Natural killer cell (primary cell): ENCODE results near the gene SOX4. TPM values are rescaled to one million over a fixed set of nuclear protein-coding genes. Genes with fewer than 3 reads are reported as not detected.

Source experiments
- ATAC-seq, 3 donors: fragments of 150-1000 bp in 2 of 3; fragments of 200-7000 bp in 1 of 3; cut with Tn5 transposase; 1 replicate in 1 of 3; 2 replicates in 2 of 3; pipeline ENCODE4 v1.10.0; 2021; ENCODE audit warnings: mild to moderate bottlenecking in 2 of 3, moderate library complexity in 2 of 3
- DNase-seq, 2 donors: peaks; one replicate each; pipeline versions ENCODE4 v3.0.0 to v3.0.0-alpha.2; 2013 to 2021; ENCODE audit warnings: mixed read lengths in 1 of 2
- H3K27ac ChIP-seq: one replicate; pipeline ENCODE4 v1.5.1; 2013; ENCODE audit warnings: mild to moderate bottlenecking, low read length
- H3K27me3 ChIP-seq: one replicate; pipeline ENCODE4 v1.6.1; 2013; ENCODE audit warnings: low read length; ENCODE audit not compliant: control insufficient read depth, insufficient read depth
- H3K36me3 ChIP-seq: one replicate; pipeline ENCODE4 v1.6.1; 2013; ENCODE audit warnings: low read length; ENCODE audit not compliant: control insufficient read depth, insufficient read depth
- H3K4me1 ChIP-seq: one replicate; pipeline ENCODE4 v1.6.1; 2013; ENCODE audit warnings: low read length; ENCODE audit not compliant: control insufficient read depth, insufficient read depth
- H3K4me3 ChIP-seq: one replicate; pipeline ENCODE4 v1.5.1; 2013; ENCODE audit warnings: low read length
- H3K9me3 ChIP-seq: one replicate; pipeline ENCODE4 v1.6.1; 2013; ENCODE audit warnings: low read length; ENCODE audit not compliant: control insufficient read depth, insufficient read depth
- H3K27ac Mint-ChIP-seq, 2 donors: one replicate each; pipeline ENCODE4 v1.8.0; 2022; ENCODE audit warnings: mild to moderate bottlenecking in 2 of 2, mixed read lengths in 2 of 2, moderate library complexity in 1 of 2
- H3K27me3 Mint-ChIP-seq, 2 donors: one replicate each; pipeline ENCODE4 v1.8.0; 2022; ENCODE audit warnings: low read depth in 2 of 2, mixed read lengths in 2 of 2
- H3K36me3 Mint-ChIP-seq: one replicate; pipeline ENCODE4 v1.8.0; 2022; ENCODE audit warnings: mixed read lengths
- H3K4me1 Mint-ChIP-seq, 2 donors: one replicate each; pipeline ENCODE4 v1.8.0; 2022; ENCODE audit warnings: mixed read lengths in 2 of 2
- H3K4me3 Mint-ChIP-seq: one replicate; pipeline ENCODE4 v1.8.0; 2022; ENCODE audit warnings: mild to moderate bottlenecking, moderate library complexity, mixed read lengths
- H3K9me3 Mint-ChIP-seq, 2 donors: one replicate each; pipeline ENCODE4 v1.8.0; 2022; ENCODE audit warnings: mixed read lengths in 2 of 2
- WGBS: methylation state at CpG from one replicate; pipeline ENCODE4 v1.1.7; 2013; ENCODE audit warnings: missing lambda C conversion rate; ENCODE audit not compliant: insufficient coverage; 5-methylcytosine and 5-hydroxymethylcytosine counted together
- intact Hi-C: fragments of 100-400 bp; cut with micrococcal nuclease; formaldehyde crosslinking; loops from one replicate; pipeline ENCODE4 v1.14.2; 2022
- total RNA-seq, 4 donors: library from RNA; stranded (reverse); fragments of 120-200 nt in 1 of 4; gene quantifications; one replicate each; pipeline versions ENCODE4 v1.2.3 to v1.2.4, GENCODE V29; 2013 to 2022
- TF ChIP-seq, protein P1 (sequence below): fragments of 200-600 bp; IDR thresholded peaks from one replicate; pipeline ENCODE4 v1.8.0; 2022; ENCODE audit warnings: antibody characterized with exemption

SOX4 gene
- total RNA-seq, 3 donors from 2014 or later (not counting 1 experiment from before 2014, with no cell fraction given), result 4.4 to 7.6 (median 6.4) TPM

DNA sequence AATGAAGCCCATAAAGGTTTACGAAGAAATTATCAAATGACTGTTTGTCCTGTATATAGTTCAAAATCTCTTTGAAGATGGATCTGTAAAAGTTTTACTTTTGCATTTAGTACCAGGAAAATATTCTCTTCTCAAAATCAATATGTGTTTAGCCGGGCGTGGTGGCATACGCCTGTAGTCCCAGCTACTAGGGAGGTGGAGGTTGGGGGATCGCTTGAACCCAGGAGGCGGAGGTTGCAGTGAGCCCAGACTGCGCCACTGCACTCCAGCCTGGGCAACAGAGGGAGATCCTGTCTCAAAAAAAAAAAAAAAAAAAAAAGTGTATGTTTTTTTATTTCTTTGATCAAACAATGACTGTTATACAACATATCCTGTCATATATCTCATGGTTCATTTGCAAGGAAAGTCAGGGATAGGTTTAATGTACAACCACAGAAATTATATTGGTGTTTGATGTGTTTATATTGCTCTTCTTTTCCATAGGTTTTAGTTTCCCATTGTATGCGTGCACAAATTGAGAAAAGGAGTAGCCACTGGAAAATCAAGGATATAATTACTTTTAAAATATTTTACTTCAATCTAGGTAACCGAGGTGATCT, 40.1 kb downstream of the SOX4 start:
- H3K27me3 Mint-ChIP-seq, result no peaks in the 10 kb centered on the region
- Histone ChIP-seq H3K4me3 (no peak overlapping the region), H3K27ac (no peak overlapping the region), H3K27me3 (no peaks in the 10 kb centered on the region), H3K36me3 (no peaks in the 10 kb centered on the region), H3K4me1 (no peaks in the 10 kb centered on the region), H3K9me3 (no peaks in the 10 kb centered on the region)
- H3K27ac Mint-ChIP-seq, result no peak overlapping the region
- TF ChIP-seq, protein P1, sequence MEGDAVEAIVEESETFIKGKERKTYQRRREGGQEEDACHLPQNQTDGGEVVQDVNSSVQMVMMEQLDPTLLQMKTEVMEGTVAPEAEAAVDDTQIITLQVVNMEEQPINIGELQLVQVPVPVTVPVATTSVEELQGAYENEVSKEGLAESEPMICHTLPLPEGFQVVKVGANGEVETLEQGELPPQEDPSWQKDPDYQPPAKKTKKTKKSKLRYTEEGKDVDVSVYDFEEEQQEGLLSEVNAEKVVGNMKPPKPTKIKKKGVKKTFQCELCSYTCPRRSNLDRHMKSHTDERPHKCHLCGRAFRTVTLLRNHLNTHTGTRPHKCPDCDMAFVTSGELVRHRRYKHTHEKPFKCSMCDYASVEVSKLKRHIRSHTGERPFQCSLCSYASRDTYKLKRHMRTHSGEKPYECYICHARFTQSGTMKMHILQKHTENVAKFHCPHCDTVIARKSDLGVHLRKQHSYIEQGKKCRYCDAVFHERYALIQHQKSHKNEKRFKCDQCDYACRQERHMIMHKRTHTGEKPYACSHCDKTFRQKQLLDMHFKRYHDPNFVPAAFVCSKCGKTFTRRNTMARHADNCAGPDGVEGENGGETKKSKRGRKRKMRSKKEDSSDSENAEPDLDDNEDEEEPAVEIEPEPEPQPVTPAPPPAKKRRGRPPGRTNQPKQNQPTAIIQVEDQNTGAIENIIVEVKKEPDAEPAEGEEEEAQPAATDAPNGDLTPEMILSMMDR, result no peak
- no peak for ATAC-seq
- DNase-seq, result no peak
- no peak overlapping the region for H3K4me3 Mint-ChIP-seq
- H3K9me3 Mint-ChIP-seq, result no peaks in the 10 kb centered on the region
- no peaks in the 10 kb centered on the region for H3K36me3 Mint-ChIP-seq
- no peaks in the 10 kb centered on the region for H3K4me1 Mint-ChIP-seq
- WGBS, result 92% methylated on average over 7 of the region's 9 CpGs
- intact Hi-C loops, result no loop called here

DNA sequence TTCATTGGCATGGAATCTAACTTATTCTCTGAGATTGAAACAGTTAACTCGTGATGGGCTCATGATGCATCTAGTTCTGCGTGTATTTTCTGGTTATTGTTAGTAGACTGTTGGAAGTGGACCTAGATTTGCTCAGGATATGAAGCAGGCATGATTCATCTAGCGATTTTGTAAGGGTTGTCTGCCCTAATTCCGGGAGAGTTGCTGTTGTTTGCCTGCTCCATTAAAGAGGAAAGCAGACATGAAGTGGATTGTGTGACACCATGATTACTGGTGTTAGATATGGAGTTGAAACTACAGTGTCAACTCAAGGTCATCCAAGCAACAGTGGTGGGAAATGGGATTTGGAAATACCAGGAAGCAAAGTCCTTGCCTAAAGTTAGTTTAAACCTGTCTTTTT, 41.0 kb downstream of the SOX4 start:
- Histone ChIP-seq H3K4me1 (no peaks in the 10 kb centered on the region), H3K36me3 (no peaks in the 10 kb centered on the region), H3K27ac (no peak overlapping the region), H3K4me3 (no peak overlapping the region), H3K9me3 (no peaks in the 10 kb centered on the region), H3K27me3 (no peaks in the 10 kb centered on the region)
- ATAC-seq (no peak), DNase-seq (no peak)
- TF ChIP-seq, protein P1, result no peak
- H3K4me1 Mint-ChIP-seq, result no peaks in the 10 kb centered on the region
- intact Hi-C loops, result no loop called here
- H3K27me3 Mint-ChIP-seq, result no peaks in the 10 kb centered on the region
- no peak overlapping the region for H3K4me3 Mint-ChIP-seq
- 82% methylated on average over 4 of the region's 4 CpGs for WGBS
- no peaks in the 10 kb centered on the region for H3K9me3 Mint-ChIP-seq
- H3K27ac Mint-ChIP-seq, result no peak overlapping the region
- no peaks in the 10 kb centered on the region for H3K36me3 Mint-ChIP-seq

DNA sequence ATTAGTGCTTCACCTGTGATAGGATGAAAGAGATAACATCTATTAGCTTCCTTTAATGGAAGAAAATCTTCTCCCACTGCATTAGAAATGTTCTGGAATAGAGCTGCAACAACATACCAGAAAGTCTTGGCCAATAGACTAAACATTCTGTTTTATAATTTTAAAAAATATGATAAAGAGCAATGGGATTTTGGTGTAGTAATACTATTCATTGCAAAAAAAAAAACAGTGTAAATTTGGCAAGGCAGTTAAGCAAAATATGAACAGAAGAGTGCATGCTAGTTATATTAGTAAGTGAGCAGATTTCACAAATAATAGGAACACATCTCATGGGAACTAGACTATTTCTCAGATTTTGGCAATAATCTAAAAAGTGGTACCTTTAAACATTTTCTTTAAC, 43.3 kb downstream of the SOX4 start:
- Mint-ChIP-seq H3K27me3 (no peaks in the 10 kb centered on the region), H3K27ac (no peak overlapping the region), H3K9me3 (no peaks in the 10 kb centered on the region), H3K4me3 (no peak overlapping the region), H3K4me1 (no peaks in the 10 kb centered on the region), H3K36me3 (no peaks in the 10 kb centered on the region)
- intact Hi-C loops, result no loop called here
- TF ChIP-seq, protein P1, result no peak
- no peaks in the 10 kb centered on the region for H3K4me1 ChIP-seq
- no peaks in the 10 kb centered on the region for H3K36me3 ChIP-seq
- H3K27me3 ChIP-seq, result no peaks in the 10 kb centered on the region
- H3K9me3 ChIP-seq, result no peaks in the 10 kb centered on the region
- no peak for ATAC-seq
- no peak overlapping the region for H3K4me3 ChIP-seq
- no peak for DNase-seq
- H3K27ac ChIP-seq, result no peak overlapping the region

DNA sequence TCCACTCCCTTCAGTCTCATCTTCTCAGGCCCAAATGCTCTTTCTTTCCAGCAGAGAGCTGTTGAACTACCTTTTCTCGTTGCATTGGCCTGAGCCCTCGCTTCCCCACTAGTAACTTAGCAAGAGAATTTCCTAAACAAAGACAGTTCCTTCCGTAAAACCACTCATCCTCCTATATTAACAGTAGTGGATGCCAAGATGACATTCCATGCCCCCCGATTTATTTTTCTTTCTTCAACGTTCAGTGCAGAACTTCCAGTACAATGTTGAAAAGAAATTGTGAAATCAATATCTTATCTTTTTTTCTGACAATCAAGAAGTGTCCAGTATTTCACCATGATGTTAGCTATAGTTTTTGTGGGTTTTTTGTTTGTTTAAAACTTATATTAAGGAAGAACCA, 45.8 kb downstream of the SOX4 start:
- WGBS, result 90% methylated on average over 5 of the region's 5 CpGs
- no peak overlapping the region for H3K4me3 Mint-ChIP-seq

More for the DNA sequence above, 45.8 kb downstream of the SOX4 start:
- Mint-ChIP-seq H3K27me3 (no peaks in the 10 kb centered on the region), H3K4me1 (no peaks in the 10 kb centered on the region), H3K36me3 (no peaks in the 10 kb centered on the region), H3K9me3 (no peaks in the 10 kb centered on the region), H3K27ac (no peak overlapping the region)
- no peaks in the 10 kb centered on the region for H3K36me3 ChIP-seq
- no peak for DNase-seq
- intact Hi-C loops, result no loop called here
- TF ChIP-seq, protein P1, result no peak
- H3K27ac ChIP-seq, result no peak overlapping the region
- H3K4me1 ChIP-seq, result no peaks in the 10 kb centered on the region
- no peaks in the 10 kb centered on the region for H3K9me3 ChIP-seq
- ATAC-seq, result no peak
- H3K27me3 ChIP-seq, result no peaks in the 10 kb centered on the region
- H3K4me3 ChIP-seq, result no peak overlapping the region
